GM12872 (cell line): ENCODE results near the gene ZNF366.

Source experiments
- CTCF ChIP-seq: IDR thresholded peaks from 3 replicates; pipeline ENCODE4 v1.5.1; 2011; ENCODE audit warnings: low read depth, mild to moderate bottlenecking, low read length, moderate library complexity; ENCODE audit not compliant: insufficient read depth

ZNF366 gene

GRCh38 chr5:72428669-72429068 lies 78.5 kb downstream of the ZNF366 start:
- no peak for TF ChIP-seq CTCF

- TF ChIP-seq CTCF, result no peak
Measured at GRCh38 chr5:72427488-72428437, 79.4 kb downstream of the ZNF366 start.

- no peak for TF ChIP-seq CTCF
Measured at GRCh38 chr5:72427016-72427415, 80.2 kb downstream of the ZNF366 start.

GRCh38 chr5:72426019-72426418 lies 81.2 kb downstream of the ZNF366 start:
- TF ChIP-seq CTCF, result no peak

- no peak for TF ChIP-seq CTCF
Measured at GRCh38 chr5:72418271-72418670, 88.9 kb downstream of the ZNF366 start.

GRCh38 chr5:72417333-72418062 lies 89.7 kb downstream of the ZNF366 start:
- TF ChIP-seq CTCF, result no peak

- no peak for TF ChIP-seq CTCF
Measured at GRCh38 chr5:72415616-72416325, 91.4 kb downstream of the ZNF366 start.
